GM12865 (cell line): ENCODE results near the gene XPOT.

Experiments
- DNase-seq: peaks from one replicate; pipeline ENCODE4 v3.0.0; 2010; ENCODE audit warnings: low read depth
- H3K4me3 ChIP-seq: 2 replicates; pipeline ENCODE4 v1.5.1; 2011; ENCODE audit warnings: mild to moderate bottlenecking, low read depth, low read length, control low read depth
- CTCF ChIP-seq: IDR thresholded peaks from 2 replicates; pipeline ENCODE4 v1.5.1; 2011; ENCODE audit warnings: low read length, control low read depth, low read depth, inconsistent platforms; ENCODE audit not compliant: insufficient read depth; ENCODE audit errors: missing control alignments

XPOT gene

GRCh38 chr12:64419696-64420095, 15.5 kb downstream of the XPOT start:
- no peak overlapping the region for H3K4me3 ChIP-seq
- TF ChIP-seq CTCF = no peak

DNA sequence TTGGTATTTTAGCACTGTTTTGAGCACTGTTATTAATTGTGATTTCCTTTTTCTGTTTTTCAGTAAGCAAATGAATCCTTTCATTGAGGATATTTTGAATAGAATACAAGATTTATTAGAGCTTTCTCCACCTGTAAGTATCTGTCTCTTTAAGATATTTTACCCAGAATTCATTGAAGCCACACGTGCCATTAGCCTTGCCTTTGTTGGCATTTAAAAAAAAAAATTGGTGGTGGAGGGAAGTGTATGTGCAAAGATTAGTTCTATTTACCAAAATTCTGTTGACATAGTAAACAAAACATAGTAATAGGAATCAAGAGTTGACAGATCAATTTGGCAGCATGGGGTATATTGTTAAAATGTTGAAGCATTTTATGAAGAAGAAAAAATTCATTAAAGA, 23.8 kb downstream of the XPOT start:
- H3K4me3 ChIP-seq = no peak overlapping the region
- DNase-seq = no peak
- TF ChIP-seq CTCF = no peak

More at GRCh38 chr12:64419696-64420095, 15.5 kb downstream of the XPOT start:
- no peak for DNase-seq

- TF ChIP-seq CTCF = no peak
- DNase-seq = no peak
- H3K4me3 ChIP-seq = no peak overlapping the region
Measured at GRCh38 chr12:64428956-64429355, 24.8 kb downstream of the XPOT start.

DNA sequence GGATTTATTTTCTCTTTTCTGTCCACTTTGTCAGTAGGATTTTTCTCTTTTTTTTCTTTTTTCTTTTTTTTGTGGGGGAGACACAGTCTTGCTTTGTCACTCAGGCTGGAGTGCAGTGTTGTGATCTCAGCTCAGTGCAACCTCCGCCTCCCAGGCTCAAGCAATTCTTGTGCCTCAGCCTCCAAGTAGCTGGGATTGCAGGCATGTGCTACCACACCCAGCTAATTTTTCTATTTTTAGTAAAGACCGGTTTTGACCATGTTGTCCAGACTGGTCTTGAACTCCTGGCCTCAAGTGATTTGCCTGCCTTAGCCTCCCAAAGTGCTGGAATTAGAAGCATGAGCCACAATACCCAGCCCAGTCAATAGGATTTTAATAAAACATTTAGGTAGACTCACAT, 26.7 kb downstream of the XPOT start:
- TF ChIP-seq CTCF = no peak
- no peak for DNase-seq
- no peak overlapping the region for H3K4me3 ChIP-seq

GRCh38 chr12:64431791-64432190, 27.6 kb downstream of the XPOT start:
- H3K4me3 ChIP-seq = no peak overlapping the region
- no peak for DNase-seq
- TF ChIP-seq CTCF = no peak

DNA sequence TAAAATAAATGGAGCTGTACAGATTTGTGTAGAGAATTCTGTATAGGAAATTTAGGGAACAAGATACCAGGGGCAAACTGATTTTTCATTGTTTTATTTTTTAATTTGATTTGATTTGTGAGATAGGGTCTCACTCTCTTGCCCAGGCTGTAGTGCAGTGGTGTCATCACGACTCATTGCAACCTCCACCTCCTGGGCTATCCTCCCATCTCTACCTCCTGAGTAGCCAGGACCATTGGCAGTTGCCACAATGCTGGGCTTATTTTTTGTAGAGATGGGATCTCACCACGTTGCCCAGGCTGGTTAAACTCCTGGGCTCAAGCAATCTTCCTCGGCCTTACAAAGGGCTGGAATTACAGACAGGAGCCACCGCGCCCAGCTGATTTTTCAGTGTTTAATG, 29.7 kb downstream of the XPOT start:
- DNase-seq = no peak
- TF ChIP-seq CTCF = no peak
- no peak overlapping the region for H3K4me3 ChIP-seq

GRCh38 chr12:64440100-64440499, 35.9 kb downstream of the XPOT start:
- no peak for DNase-seq
- no peak for TF ChIP-seq CTCF
- H3K4me3 ChIP-seq = no peak overlapping the region
